Uterus (tissue), 4 donors: Measurements from ENCODE around the gene CASK. TPM values are rescaled to one million over a fixed set of nuclear protein-coding genes. Genes with fewer than 3 reads are reported as not detected.
A peak's percentile ranks its signal among the peaks of the same experiment; 100 is the strongest.

Source experiments
- DNase-seq, 2 donors: peaks; one replicate each; pipeline ENCODE4 v3.0.0-alpha.2; 2019 to 2020
- H3K27ac ChIP-seq, 2 donors: fragments of 200-600 bp; sonication (generic); 1 replicate in 1 of 2; 2 replicates in 1 of 2; pipeline ENCODE4 v1.5.1; 2016 to 2018
- H3K27me3 ChIP-seq, 2 donors: fragments of 200-600 bp; sonication (generic); one replicate each; pipeline ENCODE4 v1.5.1; 2018 to 2019; ENCODE audit warnings: control low read depth in 1 of 2
- H3K36me3 ChIP-seq, 2 donors: fragments of 200-600 bp; sonication (generic); one replicate each; pipeline ENCODE4 v1.5.1; 2019; ENCODE audit warnings: control low read depth in 1 of 2
- H3K4me1 ChIP-seq, 2 donors: fragments of 200-600 bp; sonication (generic); one replicate each; pipeline ENCODE4 v1.5.1; 2018 to 2019; ENCODE audit warnings: control low read depth in 1 of 2
- H3K4me3 ChIP-seq, 2 donors: fragments of 200-600 bp; sonication (generic); 1 replicate in 1 of 2; 2 replicates in 1 of 2; pipeline ENCODE4 v1.5.1; 2018 to 2019; ENCODE audit warnings: mild to moderate bottlenecking in 1 of 2
- H3K9me3 ChIP-seq, 2 donors: fragments of 200-600 bp; sonication (generic); one replicate each; pipeline ENCODE4 v1.5.1; 2019; ENCODE audit warnings: control low read depth in 1 of 2
- CTCF ChIP-seq, 4 experiments: fragments of 200-600 bp in 2 of 4; fragments of 450-650 bp in 2 of 4; sonication (generic) in 2 of 4; IDR thresholded peaks; one replicate each; pipeline ENCODE4 v1.5.1; 2016 to 2019; ENCODE audit warnings: antibody characterized with exemption in 4 of 4, mild to moderate bottlenecking in 2 of 4, moderate library complexity in 1 of 4
- POLR2A ChIP-seq, 2 donors: fragments of 450-650 bp; IDR thresholded peaks; one replicate each; pipeline ENCODE4 v1.6.1; 2016; ENCODE audit warnings: antibody characterized with exemption in 2 of 2, mild to moderate bottlenecking in 1 of 2, moderate library complexity in 1 of 2
- intact Hi-C: fragments of 100-400 bp; cut with DNase I; formaldehyde crosslinking; loops from one replicate; pipeline ENCODE4 v1.15.1; 2023; ENCODE audit warnings: low total_unique reads
- total RNA-seq, 4 donors: library from RNA; depleted of rRNA in 3 of 4; stranded (reverse); fragments of >200 nt in 3 of 4; gene quantifications; one replicate each; pipeline versions ENCODE4 v1.1.0 to v1.2.4, GENCODE V29; 2014 to 2023
- donor health status: DM: yes; HTN: yes; CAD: no.

CASK gene
- total RNA-seq, 4 donors from 2014 or later = 7.9 to 76.0 (median 40.7) TPM

GRCh38 chrX:41750716-41751115, 172.6 kb downstream of the CASK start:
- no peak for TF ChIP-seq POLR2A (IDR thresholded peaks at IDR 0.05)
- TF ChIP-seq CTCF (IDR thresholded peaks at IDR 0.05) = no peak
- intact Hi-C loops = no loop called here
- no peaks in the 10 kb centered on the region for H3K9me3 ChIP-seq
- H3K27ac ChIP-seq = no peak overlapping the region
- H3K4me1 ChIP-seq = no peaks in the 10 kb centered on the region
- H3K36me3 ChIP-seq = no peaks in the 10 kb centered on the region
- DNase-seq = no peak
- no peaks in the 10 kb centered on the region for H3K27me3 ChIP-seq
- no peak overlapping the region for H3K4me3 ChIP-seq

DNA sequence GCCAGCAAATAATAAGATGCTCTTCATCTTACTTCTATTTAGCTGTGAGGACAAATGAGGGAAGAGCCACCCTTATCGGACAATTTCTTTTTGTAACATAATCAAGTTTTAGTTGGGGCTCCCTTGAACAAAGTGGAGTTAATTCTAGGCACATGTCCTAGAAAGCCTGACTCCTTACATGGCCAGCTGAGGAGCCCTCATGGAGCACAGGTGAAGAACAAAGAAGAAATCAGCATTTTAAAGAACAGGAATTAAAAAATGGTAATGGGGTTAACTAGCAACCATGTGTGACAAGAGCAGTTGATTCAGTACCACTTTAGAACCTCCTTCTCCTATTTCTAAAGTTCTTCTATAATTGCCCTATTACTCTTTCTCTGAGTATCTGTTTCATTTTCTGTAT, 183.5 kb downstream of the CASK start:
- Histone ChIP-seq H3K4me1 (no peaks in the 10 kb centered on the region), H3K27ac (no peak overlapping the region), H3K9me3 (no peaks in the 10 kb centered on the region), H3K36me3 (no peaks in the 10 kb centered on the region), H3K27me3 (no peaks in the 10 kb centered on the region), H3K4me3 (no peak overlapping the region)
- no peak for DNase-seq
- intact Hi-C loops = no loop called here
- no peak for TF ChIP-seq POLR2A (IDR thresholded peaks at IDR 0.05)

- TF ChIP-seq CTCF (IDR thresholded peaks at IDR 0.05) (no peak), POLR2A (IDR thresholded peaks at IDR 0.05) (no peak)
- Histone ChIP-seq H3K36me3 (no peaks in the 10 kb centered on the region), H3K9me3 (no peaks in the 10 kb centered on the region), H3K4me3 (no peak overlapping the region), H3K27me3 (no peaks in the 10 kb centered on the region), H3K4me1 (no peaks in the 10 kb centered on the region), H3K27ac (no peak overlapping the region)
- DNase-seq = no peak
- intact Hi-C loops = no loop called here
These were observed 186.3 kb downstream of the CASK start for GRCh38 chrX:41737065-41737464.

GRCh38 chrX:41734530-41734929, 188.8 kb downstream of the CASK start:
- no peak overlapping the region for H3K27ac ChIP-seq
- no peaks in the 10 kb centered on the region for H3K36me3 ChIP-seq
- no peak overlapping the region for H3K4me3 ChIP-seq
- TF ChIP-seq POLR2A (IDR thresholded peaks at IDR 0.05) (no peak), CTCF (IDR thresholded peaks at IDR 0.05) (peak in 3 of 4 experiments; percentile 16 to 18 (median 17))
- no peaks in the 10 kb centered on the region for H3K4me1 ChIP-seq
- intact Hi-C loops = no loop called here
- no peaks in the 10 kb centered on the region for H3K9me3 ChIP-seq
- H3K27me3 ChIP-seq = no peaks in the 10 kb centered on the region
- no peak for DNase-seq

- no peak for DNase-seq
- intact Hi-C loops = no loop called here
- Histone ChIP-seq H3K27ac (no peak overlapping the region), H3K36me3 (no peaks in the 10 kb centered on the region), H3K4me3 (no peak overlapping the region), H3K4me1 (no peaks in the 10 kb centered on the region), H3K9me3 (no peaks in the 10 kb centered on the region), H3K27me3 (peaks cover 0 to under 1% of the 10 kb centered on the region in 2 donors)
- TF ChIP-seq CTCF (IDR thresholded peaks at IDR 0.05) = no peak
These were observed 189.4 kb downstream of the CASK start for GRCh38 chrX:41733939-41734338.

- intact Hi-C loops = no loop called here
These were observed 191.1 kb downstream of the CASK start for GRCh38 chrX:41732260-41732659.

More at GRCh38 chrX:41732260-41732659, 191.1 kb downstream of the CASK start:
- Histone ChIP-seq H3K4me1 (no peaks in the 10 kb centered on the region), H3K27me3 (peaks cover 0 to 5% of the 10 kb centered on the region in 2 donors), H3K9me3 (no peaks in the 10 kb centered on the region), H3K36me3 (no peaks in the 10 kb centered on the region), H3K27ac (no peak overlapping the region), H3K4me3 (no peak overlapping the region)
- TF ChIP-seq POLR2A (IDR thresholded peaks at IDR 0.05) = no peak
- TF ChIP-seq CTCF (IDR thresholded peaks at IDR 0.05) = no peak
- no peak for DNase-seq
